ENCODE measurements around the gene FAM185A.

GRCh38 chr7:102834999-102835398 is 86.2 kb downstream of the FAM185A start:
- no peak for TF ChIP-seq HES1 (IDR thresholded peaks at IDR 0.05; ENCODE audit: low read depth)
- TF ChIP-seq ZBTB49 (CRISPR knock-in tag; IDR thresholded peaks at IDR 0.05; ENCODE audit: borderline replicate concordance): no peak
- no peak for TF ChIP-seq ARID3B (CRISPR knock-in tag; IDR thresholded peaks at IDR 0.05; ENCODE audit: borderline replicate concordance)
- TF ChIP-seq ZNF551 (CRISPR knock-in tag; IDR thresholded peaks at IDR 0.05): no peak
- TF ChIP-seq NBN (IDR thresholded peaks at IDR 0.05; ENCODE audit: low read depth): no peak
- TF ChIP-seq CTCF (IDR thresholded peaks at IDR 0.05 in 2 of 3, conservative IDR thresholded peaks at IDR 0.05 in 1 of 3; ENCODE audit: insufficient read depth in 2 of 3, low read depth in 1 of 3, low read length in 3 of 3): no peak
- no peak for TF ChIP-seq DLX4 (CRISPR knock-in tag; IDR thresholded peaks at IDR 0.05)
- no peak for TF ChIP-seq FOXP1 (CRISPR knock-in tag; IDR thresholded peaks at IDR 0.05)
- TF ChIP-seq FOS (IDR thresholded peaks at IDR 0.05; ENCODE audit: extremely low read depth, insufficient read length): no peak
- no peak for TF ChIP-seq RREB1 (CRISPR knock-in tag; IDR thresholded peaks at IDR 0.05)
- TF ChIP-seq ZNF561 (CRISPR knock-in tag; conservative IDR thresholded peaks at IDR 0.05): no peak
- no peak for TF ChIP-seq TAF1 (IDR thresholded peaks at IDR 0.05; ENCODE audit: control insufficient read depth, extremely low read depth, insufficient read depth, low read length, severe bottlenecking)
- no peak for TF ChIP-seq ZNF586 (CRISPR knock-in tag; conservative IDR thresholded peaks at IDR 0.05)
- TF ChIP-seq TEAD1 (CRISPR knock-in tag; IDR thresholded peaks at IDR 0.05): no peak

All from K562 (cell line).